Stimulated activated CD8-positive, alpha-beta memory T cell treated with anti-CD3 and anti-CD28 coated beads, Interleukin-4, amount 100 ng/mL, for 4 hours (primary cell): ENCODE data around the gene ATRX.
"Not testable (repeated sequence)": the region's sequence is repeated elsewhere in the genome, so short reads cannot be mapped to it uniquely, and the experiment has no call there.

Source experiments
- DNase-seq, 2 donors: peaks; one replicate each; pipeline ENCODE4 v3.0.0-alpha.2; 2020; ENCODE audit warnings: low read depth in 2 of 2, low spot score in 1 of 2

Gene ATRX, protein sequence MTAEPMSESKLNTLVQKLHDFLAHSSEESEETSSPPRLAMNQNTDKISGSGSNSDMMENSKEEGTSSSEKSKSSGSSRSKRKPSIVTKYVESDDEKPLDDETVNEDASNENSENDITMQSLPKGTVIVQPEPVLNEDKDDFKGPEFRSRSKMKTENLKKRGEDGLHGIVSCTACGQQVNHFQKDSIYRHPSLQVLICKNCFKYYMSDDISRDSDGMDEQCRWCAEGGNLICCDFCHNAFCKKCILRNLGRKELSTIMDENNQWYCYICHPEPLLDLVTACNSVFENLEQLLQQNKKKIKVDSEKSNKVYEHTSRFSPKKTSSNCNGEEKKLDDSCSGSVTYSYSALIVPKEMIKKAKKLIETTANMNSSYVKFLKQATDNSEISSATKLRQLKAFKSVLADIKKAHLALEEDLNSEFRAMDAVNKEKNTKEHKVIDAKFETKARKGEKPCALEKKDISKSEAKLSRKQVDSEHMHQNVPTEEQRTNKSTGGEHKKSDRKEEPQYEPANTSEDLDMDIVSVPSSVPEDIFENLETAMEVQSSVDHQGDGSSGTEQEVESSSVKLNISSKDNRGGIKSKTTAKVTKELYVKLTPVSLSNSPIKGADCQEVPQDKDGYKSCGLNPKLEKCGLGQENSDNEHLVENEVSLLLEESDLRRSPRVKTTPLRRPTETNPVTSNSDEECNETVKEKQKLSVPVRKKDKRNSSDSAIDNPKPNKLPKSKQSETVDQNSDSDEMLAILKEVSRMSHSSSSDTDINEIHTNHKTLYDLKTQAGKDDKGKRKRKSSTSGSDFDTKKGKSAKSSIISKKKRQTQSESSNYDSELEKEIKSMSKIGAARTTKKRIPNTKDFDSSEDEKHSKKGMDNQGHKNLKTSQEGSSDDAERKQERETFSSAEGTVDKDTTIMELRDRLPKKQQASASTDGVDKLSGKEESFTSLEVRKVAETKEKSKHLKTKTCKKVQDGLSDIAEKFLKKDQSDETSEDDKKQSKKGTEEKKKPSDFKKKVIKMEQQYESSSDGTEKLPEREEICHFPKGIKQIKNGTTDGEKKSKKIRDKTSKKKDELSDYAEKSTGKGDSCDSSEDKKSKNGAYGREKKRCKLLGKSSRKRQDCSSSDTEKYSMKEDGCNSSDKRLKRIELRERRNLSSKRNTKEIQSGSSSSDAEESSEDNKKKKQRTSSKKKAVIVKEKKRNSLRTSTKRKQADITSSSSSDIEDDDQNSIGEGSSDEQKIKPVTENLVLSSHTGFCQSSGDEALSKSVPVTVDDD (N-terminal part only)

DNA sequence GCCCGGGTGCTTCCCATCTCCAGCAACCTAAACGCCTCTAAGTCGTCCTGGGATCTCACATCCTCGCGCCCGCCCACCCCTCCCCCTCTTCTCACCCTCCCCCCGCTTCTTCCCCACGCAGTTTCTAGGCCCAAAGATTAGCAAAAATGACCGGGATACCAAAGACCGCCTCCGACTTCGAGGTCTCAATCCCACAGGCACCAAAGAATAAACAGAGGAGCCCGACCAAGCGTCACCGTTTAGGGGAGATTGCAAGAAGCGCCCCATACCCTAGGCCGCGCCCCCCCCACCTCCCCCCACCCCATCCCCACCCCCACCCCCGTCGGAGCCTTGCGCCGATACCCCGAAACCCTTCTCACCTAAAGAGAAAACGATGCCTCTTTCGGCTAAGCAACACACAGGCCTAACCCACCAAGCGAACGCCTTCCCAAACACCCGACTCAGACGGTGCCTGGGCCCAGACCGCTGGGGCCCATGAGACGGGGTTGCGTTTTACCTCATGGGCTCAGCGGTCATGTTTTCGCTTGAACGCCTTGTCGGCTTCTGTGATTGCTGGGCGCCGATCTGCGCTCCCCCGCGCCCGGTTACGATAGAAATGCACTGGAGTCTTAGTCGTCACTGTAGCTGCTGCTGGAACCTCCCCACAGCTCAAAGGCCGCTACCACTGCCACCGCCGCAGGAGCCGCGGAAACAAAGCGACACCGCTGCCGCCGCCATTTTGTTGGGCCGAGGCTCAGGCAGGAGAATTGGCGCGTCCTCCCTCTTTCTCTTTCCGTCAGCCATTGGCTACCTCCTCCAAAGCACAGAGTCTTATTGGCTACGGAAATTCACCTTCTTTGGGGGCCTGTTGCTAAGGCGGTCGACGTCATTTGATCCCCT, at the start of gene ATRX:
Gene ATRX, minus strand, starts transcription at position 731 of the 879 bp plus-strand sequence. Its CDS starts 215 bp downstream, at position 516.
- peak; percentile 36 to 53 for DNase-seq

DNA sequence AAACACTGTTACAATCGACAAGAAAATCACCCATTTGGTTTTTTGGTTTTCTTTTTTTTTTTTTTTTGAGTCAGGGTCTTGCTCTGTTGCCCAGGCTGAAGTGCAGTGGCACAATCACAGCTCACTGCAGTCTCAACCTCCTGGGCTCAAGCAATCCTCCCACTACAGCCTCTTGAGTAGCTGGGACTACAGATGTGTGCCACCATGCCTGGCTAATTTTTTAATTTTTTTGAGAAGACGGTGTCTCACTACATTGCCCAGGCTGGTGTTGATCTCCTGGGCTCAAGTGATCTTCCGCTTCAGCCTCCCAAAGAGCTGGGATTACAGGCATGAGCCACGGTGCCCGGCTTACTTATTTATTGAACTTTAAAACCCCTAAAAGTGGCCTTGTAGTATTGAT, 45.5 kb upstream of the ATRX start:
- not testable (repeated sequence) for DNase-seq

DNA sequence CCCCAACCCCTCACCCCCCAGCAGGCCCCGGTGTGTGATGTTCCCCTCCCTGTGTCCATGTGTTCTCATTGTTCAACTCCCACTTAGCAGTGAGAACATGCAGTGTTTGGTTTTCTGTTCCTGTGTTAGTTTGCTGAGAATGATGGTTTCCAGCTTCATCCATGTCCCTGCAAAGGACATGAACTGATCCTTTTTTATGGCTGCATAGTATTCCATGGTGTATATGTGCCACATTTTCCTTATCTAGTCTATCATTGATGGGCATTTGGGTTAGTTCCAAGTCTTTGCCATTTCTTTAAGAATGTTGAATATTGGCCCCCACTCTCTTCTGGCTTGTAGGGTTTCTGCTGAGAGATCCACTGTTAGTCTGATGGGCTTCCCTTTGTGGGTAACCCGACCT, 36.0 kb upstream of the ATRX start:
- not testable (repeated sequence) for DNase-seq

DNA sequence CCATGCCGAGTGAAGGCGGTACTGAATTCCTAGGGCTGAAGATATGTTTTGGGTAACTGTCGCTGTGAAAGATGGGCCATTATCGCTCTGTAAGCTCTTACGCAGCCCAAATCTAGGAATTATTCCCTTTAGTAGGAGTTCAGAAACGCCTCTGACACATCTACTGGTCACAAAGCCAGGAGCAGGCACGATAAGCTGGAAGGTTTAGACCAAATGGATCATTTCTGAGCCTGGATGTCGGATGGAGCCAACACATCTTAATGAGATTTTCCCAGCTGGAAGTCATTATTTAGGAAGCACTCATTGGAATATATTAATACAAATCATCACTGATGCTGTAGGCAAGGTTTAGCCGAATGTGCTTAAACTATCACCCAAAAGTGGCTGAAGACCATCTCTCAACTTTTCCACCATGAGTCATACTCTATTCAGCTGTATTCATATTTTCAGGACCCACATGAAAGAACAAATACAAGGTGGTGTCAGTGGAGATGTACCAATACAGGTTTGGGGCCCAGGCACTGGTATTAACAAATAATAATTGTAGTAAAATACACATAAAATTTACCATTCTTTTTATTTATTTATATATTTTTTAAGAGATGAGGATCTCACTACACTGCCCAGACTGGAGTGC, 34.2 kb upstream of the ATRX start:
- no peak for DNase-seq

DNA sequence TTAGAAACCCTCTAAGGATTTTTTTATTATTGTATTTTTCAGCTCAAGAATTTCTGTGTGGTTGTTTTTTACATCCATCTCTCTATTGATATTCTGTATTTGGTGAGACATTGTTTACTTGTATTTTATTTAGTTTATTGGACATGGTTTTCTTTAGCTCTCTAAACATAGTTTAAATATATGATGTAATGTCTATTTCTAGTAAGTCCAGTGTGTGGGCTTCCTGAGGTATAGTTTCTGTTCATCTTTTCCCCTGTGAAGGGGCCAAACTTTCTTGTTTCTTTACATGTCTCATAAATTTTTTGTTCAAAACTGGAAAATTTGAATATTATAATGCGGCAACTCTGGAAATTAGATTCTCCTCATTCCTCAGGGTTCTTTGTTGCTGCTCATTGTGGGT, 28.2 kb upstream of the ATRX start:
- DNase-seq, result no peak

DNA sequence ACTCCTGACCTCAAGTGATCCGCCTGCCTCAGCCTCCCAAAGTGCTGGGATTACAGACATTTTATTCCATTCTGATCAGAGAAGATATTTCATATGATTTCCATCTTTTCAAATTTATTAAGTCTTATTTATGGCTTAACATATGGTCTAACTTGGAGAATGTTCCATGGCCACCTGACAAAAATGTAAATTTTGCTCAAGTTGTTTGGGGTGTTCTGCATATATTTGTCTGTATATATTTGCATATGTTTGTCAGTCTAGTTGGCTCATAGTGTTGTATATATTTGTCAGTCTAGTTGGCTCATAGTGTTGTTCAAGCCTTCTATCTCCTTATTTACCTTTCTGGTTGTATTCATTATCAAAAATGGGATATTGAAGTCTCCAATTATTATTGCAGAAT, 16.2 kb upstream of the ATRX start:
- DNase-seq, result no peak

DNA sequence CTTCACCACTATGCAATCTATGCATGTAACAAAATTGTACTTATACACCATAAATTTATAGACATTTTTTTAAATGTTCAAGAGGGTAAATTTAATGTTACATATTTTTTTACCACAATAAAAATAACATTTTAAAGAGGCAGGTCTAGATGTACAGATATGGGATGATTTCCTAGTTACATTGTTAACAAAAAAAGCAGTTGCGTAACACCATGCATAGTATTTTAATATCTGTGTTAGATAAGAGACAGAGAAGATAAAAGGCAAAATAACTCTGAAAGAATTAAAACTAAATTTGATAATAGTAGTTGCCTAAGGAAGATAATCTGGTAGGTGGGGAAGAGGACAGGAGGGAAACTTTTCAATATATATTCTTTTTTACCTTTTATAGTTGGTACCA, 9.1 kb upstream of the ATRX start:
- no peak for DNase-seq

DNA sequence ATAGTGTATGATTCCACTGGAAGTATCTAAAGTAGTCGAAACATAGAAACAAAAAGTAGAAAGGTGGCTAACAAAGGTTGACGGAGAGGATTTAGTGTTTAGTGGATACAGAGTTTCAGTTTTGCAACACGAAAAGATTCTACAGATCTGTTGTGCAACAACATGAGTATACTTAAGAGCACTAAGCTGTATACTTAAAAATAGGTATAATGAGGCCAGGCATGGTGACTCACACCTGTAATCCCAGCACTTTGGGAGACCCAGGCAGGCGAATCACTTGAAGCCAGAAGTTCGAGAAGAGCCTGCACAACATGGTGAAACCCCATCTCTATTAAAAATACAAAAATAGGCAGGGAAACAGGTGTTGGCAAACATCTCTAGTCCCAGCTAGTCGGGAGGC, 7.9 kb upstream of the ATRX start:
- DNase-seq, result no peak

DNA sequence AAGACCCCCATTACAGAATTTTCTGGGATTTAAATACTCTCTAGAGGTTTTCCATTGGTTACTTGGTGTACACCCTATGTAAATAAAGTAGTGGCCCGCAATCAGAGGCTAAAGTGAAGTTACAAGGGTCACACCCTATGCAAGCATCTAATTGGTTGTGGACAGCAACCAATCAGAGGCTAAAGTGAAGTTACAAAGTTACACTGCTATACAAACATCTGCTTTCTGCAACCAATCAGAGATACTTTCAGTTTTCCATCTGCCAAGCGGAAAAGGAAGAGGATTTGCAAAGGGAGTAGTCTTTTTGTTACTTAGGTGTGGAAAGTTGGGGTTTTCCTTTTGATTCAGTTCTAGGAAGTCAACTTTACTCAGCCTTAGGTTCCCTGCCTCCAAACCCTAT, 2.0 kb upstream of the ATRX start:
- DNase-seq, result no peak

DNA sequence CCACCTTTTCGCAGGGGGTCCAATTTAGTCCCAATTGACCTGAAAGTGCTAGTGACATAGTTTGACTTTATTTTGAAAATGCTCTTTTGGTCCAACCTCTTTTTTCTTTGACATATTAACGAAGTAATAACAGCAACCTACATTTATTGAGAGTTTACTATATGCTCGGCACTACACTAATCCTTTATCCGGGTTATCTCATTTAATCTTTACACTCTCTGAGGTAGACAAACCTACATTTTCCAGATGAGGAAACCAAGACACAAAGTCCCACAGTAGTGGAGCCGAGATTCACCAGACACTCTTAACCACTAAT, 307 bp upstream of the ATRX start:
- no peak for DNase-seq

DNA sequence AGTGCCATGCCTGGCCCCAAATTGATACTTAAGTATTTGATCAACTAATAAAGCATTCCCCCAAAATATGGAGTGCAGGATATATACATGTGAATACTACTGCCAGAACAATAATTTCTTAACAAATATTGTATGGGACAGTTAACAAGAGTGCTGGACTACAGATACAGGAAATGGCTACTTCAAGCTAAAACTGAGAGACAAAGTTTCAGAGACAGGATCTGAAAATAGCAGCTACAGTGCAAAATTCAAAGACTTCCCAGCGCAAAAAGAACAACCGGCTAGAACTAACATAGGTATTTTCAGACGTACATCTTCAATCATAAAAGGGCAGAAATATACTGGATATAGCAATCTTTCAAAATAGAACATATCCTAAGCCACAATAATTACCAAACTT, 6.3 kb downstream of the ATRX start:
- no peak for DNase-seq

DNA sequence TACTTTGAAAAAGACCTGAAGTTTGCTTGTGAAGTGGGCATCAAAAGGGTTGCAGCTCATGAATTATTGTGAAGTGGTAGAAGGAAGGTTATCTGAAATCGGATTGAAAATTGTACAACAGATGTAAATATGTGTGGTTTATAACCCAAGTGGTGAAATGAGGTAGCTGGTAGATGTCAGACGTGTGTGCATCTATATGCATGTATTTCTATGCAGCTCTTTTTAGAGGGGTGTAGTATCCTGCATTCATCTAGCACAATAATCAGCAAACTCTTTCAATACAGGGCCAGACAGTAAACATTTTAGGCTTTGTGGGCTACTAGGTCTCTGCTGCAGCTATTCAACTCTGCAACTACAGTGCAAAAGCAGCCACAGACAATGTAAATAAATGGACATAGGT, 9.4 kb downstream of the ATRX start:
- DNase-seq, result no peak

DNA sequence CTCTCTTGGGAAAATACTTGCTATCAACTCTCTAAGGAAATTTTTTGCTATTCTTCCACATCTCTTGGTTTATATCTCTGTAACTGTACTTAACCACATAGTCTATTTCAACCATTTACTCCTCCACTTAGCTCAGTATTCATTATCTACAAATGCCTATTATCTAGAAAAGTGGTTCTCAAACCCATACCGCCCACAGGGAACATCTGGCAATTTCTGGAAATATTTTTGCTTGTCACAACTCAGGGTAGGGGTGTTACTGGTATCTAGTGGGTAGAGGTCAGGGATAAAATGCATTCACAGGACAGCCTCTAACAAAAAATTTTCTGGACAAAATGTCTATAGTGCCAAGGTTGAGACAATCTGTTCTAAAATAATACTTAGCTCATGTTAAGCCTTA, 14.4 kb downstream of the ATRX start:
- DNase-seq, result no peak

DNA sequence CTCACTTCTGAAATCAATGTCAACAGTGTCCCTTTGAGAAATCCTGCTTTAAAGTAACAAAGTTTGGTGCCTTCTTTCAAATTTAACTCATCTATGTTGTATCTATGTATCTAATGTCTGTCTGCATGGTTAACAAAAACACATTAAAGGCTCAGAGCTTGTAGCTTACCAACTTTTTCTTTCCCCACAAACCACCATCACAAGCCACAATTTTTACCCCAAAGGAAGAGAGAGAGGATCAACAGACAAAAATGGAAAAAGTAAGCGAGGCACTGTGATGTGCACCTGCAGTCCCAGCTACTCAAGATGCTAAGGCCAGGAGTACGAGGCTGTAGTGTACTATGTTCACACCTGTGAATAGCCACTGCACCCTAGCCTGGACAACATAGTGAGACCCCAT, 17.2 kb downstream of the ATRX start:
- no peak for DNase-seq

DNA sequence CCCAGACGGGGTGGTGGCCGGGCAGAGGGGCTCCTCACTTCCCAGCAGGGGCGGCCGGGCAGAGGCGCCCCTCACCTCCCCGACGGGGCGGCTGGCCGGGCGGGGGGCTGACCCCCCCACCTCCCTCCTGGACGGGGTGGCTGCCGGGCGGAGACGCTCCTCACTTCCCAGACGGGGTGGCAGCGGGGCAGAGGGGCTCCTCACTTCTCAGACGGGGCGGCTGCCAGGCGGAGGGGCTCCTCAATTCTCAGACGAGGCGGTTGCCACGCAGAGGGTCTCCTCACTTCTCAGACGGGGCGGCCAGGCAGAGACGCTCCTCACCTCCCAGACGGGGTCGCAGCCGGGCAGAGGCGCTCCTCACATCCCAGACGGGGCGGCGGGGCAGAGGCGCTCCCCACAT, 19.8 kb downstream of the ATRX start:
- DNase-seq, result not testable (repeated sequence)

DNA sequence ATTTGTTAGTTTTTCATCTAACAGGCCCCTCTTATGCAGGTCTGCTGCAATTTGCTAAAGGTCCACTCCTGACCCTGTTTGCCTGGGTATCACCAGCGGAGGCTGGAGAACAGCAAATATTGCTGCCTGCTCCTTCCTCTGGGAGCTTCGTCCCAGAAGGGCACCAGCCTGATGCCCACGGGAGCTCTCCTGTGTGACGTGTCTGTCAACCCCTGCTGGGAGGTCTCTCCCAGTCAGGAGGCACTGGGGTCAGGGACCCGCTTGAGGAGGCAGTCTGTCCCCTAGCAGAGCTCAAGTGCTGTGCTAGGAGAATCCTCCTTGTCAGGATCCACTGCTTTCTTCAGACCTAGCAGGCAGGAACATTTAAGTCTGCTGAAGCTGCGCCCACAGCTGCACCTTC, 30.5 kb downstream of the ATRX start:
- no peak for DNase-seq

DNA sequence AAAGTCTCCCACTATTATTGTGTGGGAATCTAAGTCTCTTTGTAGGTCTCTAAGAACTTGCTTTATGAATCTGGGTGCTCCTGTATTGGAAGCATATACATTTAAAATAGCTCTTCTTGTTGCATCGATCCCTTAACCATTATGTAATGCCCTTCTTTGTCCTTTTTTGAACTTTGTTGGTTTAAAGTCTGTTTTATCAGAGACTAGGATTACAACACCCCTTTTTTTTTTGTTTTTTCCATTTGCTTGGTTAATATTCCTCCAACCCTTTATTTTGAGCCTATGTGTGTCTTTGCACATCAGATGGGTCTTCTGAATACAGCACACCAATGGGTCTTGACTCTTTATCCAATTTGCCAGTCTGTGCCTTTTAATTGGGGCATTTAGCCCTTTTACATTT, 32.1 kb downstream of the ATRX start:
- not testable (repeated sequence) for DNase-seq

DNA sequence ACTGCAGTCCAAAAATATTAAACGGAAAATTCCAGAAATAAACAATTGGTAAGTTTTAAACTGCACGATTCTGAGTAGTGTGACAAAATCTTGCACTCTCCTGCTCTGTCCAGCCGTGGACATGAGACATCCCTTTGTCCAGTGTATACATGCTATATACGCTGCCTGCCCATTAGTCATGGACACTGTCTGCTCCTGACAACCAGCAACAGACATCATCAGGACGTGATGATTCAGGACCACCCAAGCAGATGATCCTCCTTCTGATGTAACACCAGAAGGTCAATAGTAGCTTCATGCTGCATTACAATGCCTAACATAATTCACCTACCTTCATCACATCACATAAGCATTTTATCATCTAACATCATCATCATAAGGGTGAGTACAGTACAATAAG, 36.3 kb downstream of the ATRX start:
- DNase-seq, result no peak

DNA sequence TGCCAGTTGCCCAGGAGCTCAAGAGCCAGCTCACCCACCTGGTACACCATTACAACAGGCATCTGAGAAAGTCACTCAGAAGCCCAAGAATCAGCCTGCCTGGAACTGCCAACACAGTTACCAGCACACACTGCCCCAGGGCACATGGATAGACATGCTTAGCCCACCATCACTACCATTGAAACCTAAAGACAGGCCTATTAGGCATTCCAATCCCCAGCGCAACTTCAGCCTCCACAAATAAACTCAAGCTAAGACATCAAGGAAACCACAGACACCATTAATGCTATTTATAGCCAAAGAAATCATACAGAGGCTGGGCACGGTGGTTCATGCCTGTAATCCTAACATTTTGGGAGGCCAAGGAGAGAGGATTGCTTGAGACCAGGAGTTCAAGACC, 42.3 kb downstream of the ATRX start:
- DNase-seq, result no peak

DNA sequence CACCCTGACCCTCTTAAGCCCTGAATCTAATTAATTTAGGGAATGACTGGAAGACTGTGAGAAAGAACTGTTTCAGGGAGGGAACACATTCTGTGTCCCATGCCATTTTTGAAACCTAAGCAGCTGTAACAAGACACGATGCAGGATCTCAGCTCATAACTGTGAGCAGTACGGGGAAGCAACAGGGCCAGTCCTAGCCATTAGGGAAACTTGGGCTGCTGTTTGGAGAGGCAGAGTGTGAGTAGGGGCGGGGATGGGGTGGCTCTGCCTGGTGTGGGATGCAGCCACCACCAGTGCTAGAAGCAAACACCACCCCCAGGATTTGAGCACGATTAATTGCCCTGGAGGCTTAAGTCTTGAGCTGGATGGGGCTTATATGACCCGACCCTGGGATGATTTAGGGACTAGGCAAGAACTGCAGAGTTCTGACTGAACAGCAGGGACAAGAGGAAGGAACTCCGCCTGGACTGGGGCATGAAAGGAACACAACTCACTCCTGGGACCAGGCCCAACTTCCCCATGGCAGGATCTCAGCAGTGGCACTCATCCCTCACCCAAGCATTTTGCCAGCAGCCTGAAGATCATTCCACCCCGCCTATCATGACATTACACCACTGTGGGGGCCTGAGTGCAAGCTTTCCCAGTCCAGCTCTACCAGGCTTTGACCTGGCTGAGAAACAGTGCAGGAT, 43.1 kb downstream of the ATRX start:
- DNase-seq, result no peak
